Aorta (tissue), 5 donors: ENCODE measurements around the gene KIF16B. TPM values are rescaled to one million over a fixed set of nuclear protein-coding genes. Genes with fewer than 3 reads are reported as not detected.

ENCODE experiments used
- ATAC-seq: fragments of 200-7000 bp; cut with Tn5 transposase; one replicate; pipeline ENCODE4 v1.9.1; 2022; ENCODE audit warnings: moderate library complexity; ENCODE audit not compliant: low FRiP score
- DNase-seq, 2 donors: peaks; one replicate each; pipeline ENCODE4 v3.0.0-alpha.2; 2020
- H3K27ac ChIP-seq, 2 donors: one replicate each; pipeline ENCODE4 v1.5.1; 2013; ENCODE audit warnings: low read length in 2 of 2, mild to moderate bottlenecking in 2 of 2, moderate library complexity in 2 of 2, control low read depth in 1 of 2, inconsistent platforms in 1 of 2, low read depth in 1 of 2
- H3K27me3 ChIP-seq, 2 donors: one replicate each; pipeline ENCODE4 v1.6.1; 2013; ENCODE audit warnings: control low read depth in 1 of 2, low read length in 1 of 2, mild to moderate bottlenecking in 1 of 2, moderate library complexity in 1 of 2; ENCODE audit not compliant: insufficient read depth in 2 of 2, control insufficient read depth in 1 of 2
- H3K36me3 ChIP-seq, 2 donors: one replicate each; pipeline ENCODE4 v1.6.1; 2013; ENCODE audit warnings: control low read depth in 1 of 2, low read length in 1 of 2, mild to moderate bottlenecking in 1 of 2; ENCODE audit not compliant: insufficient read depth in 2 of 2, control insufficient read depth in 1 of 2
- H3K4me1 ChIP-seq, 2 donors: one replicate each; pipeline ENCODE4 v1.6.1; 2013; ENCODE audit warnings: low read length in 2 of 2, control low read depth in 1 of 2, mild to moderate bottlenecking in 1 of 2, moderate library complexity in 1 of 2; ENCODE audit not compliant: insufficient read depth in 2 of 2, control insufficient read depth in 1 of 2
- H3K4me3 ChIP-seq, 2 donors: one replicate each; pipeline ENCODE4 v1.5.1; 2013; ENCODE audit warnings: low read length in 2 of 2, control low read depth in 1 of 2, mild to moderate bottlenecking in 1 of 2
- H3K9me3 ChIP-seq: one replicate; pipeline ENCODE4 v1.6.1; 2013; ENCODE audit warnings: mild to moderate bottlenecking, low read length; ENCODE audit not compliant: control insufficient read depth
- WGBS, 2 donors: extraction: QIAGEN DNeasy Blood & Tissue Kit; methylation state at CpG; one replicate each; pipeline ENCODE4 v1.1.7; 2013; 5-methylcytosine and 5-hydroxymethylcytosine counted together
- intact Hi-C, 2 donors: fragments of 100-400 bp; cut with DNase I; formaldehyde crosslinking; loops; one replicate each; pipeline versions ENCODE4 v1.14.2 to v1.15.0; 2022
- polyA plus RNA-seq, 2 donors: library from polyadenylated mRNA; stranded (reverse); fragments of 200-250 nt; gene quantifications; one replicate each; pipeline ENCODE4 v1.2.3, GENCODE V29; 2013
- total RNA-seq, 2 donors: library from RNA; stranded (reverse); fragmentation: NEBNext Ultra II Directional; extraction: Animal tissue kit (Norgen Biotek cat#: 25700); gene quantifications; one replicate each; pipeline ENCODE4 v1.2.1, GENCODE V29; 2021
- donor health status: healthy with polysubstance abuse.
- donor health status: Bipolar disorder and iron deficiency.
- donor health status: DM: no; HTN: no; CAD: no.
- donor health status: DM: no; HTN: no; CAD: no.
- donor health status: DM: yes; HTN: yes; CAD: no.

KIF16B gene
- total and polyA plus RNA-seq, 4 donors, result 6.5 to 20.6 (median 13.8) TPM

DNA sequence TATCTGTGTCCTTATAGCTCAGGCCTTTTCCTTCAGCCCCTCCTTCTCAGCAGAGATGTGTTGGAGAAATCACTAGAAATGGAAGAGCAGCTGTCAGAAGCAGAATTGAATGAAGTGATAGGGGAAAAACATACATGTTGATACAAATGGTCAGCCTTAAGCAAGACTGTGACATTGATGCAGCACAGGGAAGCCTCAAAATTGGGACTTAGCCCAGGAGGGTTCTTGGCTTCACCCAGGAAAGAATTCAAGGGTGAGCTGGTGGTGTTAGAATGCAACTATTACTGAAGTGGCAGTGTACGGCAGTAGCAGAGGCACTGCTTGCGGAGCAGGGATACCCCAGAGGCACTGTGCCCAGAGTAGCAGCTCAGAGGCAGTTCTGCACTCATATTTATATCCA lies 8.0 kb upstream of the KIF16B start:
- Histone ChIP-seq H3K4me1 (no peaks in the 10 kb centered on the region), H3K4me3 (no peak overlapping the region), H3K36me3 (no peaks in the 10 kb centered on the region), H3K9me3 (no peaks in the 10 kb centered on the region), H3K27me3 (no peaks in the 10 kb centered on the region), H3K27ac (no peak overlapping the region)
- intact Hi-C loops, result no loop called here
- ATAC-seq (no peak), DNase-seq (no peak)
- 89 to 91% methylated on average over 2 of the region's 2 CpGs for WGBS, 2 donors

DNA sequence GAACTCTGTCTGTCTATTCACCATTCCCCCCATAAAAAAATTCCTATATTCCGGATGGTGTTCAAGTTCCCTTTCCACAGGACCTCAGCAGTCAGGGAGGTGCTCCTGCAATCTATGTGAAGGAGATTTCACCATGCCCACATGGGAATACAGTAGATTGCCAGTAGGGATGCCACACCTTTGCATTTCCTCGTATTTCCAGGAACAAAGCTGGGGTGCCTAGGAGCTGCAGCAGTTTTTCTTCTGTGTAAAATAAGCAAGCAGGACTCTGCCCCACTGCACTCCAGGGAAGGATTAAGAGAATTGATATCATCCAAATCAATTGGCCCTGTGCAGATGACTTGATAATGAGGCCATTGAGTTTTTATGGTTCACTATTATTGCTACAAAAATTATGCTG lies 7.4 kb upstream of the KIF16B start:
- no peak overlapping the region for H3K27ac ChIP-seq
- ATAC-seq, result no peak
- intact Hi-C loops, result no loop called here

DNA sequence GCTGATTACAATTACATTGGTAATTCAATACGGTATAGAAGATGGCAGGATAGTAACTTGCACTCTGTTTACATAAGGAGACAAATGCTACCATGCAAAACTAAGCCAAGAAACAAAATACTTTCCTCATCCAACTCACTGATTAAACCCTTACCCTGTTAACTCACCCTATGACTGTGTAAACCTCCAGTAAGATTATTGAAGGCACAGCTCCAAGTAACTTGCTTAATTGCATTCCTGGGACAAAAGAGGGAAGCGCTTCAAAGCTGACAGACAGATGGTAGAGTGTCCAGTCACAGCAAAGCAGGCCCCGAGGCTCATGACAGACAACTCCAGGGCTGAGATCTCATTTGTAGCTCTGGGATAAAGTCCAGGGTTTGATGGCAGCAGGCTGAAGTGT lies 6.9 kb upstream of the KIF16B start:
- DNase-seq, result no peak
- 47 to 52% methylated on average over 3 of the region's 3 CpGs for WGBS, 2 donors
- Histone ChIP-seq H3K36me3 (no peaks in the 10 kb centered on the region), H3K4me3 (no peak overlapping the region), H3K27ac (no peak overlapping the region), H3K9me3 (no peaks in the 10 kb centered on the region), H3K4me1 (no peaks in the 10 kb centered on the region), H3K27me3 (no peaks in the 10 kb centered on the region)
- no peak for ATAC-seq
- intact Hi-C loops, result no loop called here

More for the DNA sequence above, 7.4 kb upstream of the KIF16B start:
- no peak overlapping the region for H3K4me3 ChIP-seq
- H3K4me1 ChIP-seq, result no peaks in the 10 kb centered on the region
- no peaks in the 10 kb centered on the region for H3K36me3 ChIP-seq
- H3K27me3 ChIP-seq, result no peaks in the 10 kb centered on the region
- WGBS, 2 donors, result 69 to 72% methylated on average over 2 of the region's 2 CpGs
- no peak for DNase-seq
- no peaks in the 10 kb centered on the region for H3K9me3 ChIP-seq

DNA sequence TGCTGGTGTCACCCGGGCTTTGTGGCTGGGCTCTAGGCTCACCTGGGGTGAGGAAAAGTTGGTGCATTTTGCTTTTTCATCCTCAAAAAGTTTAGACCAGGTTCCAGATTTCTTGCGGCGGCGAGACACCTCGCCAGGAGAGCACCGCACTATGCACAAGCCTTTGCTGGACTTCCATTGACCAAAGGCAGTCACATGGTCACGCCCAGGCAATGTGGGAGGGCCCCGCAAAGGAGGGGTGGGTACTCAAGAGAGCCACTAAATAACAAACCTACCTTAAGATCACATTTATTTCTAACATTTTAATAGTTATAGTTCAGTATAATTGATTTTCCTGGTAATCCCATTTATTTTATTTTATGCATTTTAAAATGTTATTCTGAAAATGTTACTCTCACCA lies 3.0 kb upstream of the KIF16B start:
- H3K27me3 ChIP-seq, result no peaks in the 10 kb centered on the region
- WGBS, 2 donors, result 96 to 98% methylated on average over 8 of the region's 8 CpGs
- no peaks in the 10 kb centered on the region for H3K4me1 ChIP-seq
- H3K9me3 ChIP-seq, result no peaks in the 10 kb centered on the region
- no peaks in the 10 kb centered on the region for H3K36me3 ChIP-seq
- DNase-seq, result no peak
- H3K27ac ChIP-seq, result no peak overlapping the region
- H3K4me3 ChIP-seq, result no peak overlapping the region
- no peak for ATAC-seq
- intact Hi-C loops, result loop anchor here in 1 of 2 donors (10.0 kb wide), 1 partner anchor 149 kb away; no protein-coding TSS in a partner anchor

DNA sequence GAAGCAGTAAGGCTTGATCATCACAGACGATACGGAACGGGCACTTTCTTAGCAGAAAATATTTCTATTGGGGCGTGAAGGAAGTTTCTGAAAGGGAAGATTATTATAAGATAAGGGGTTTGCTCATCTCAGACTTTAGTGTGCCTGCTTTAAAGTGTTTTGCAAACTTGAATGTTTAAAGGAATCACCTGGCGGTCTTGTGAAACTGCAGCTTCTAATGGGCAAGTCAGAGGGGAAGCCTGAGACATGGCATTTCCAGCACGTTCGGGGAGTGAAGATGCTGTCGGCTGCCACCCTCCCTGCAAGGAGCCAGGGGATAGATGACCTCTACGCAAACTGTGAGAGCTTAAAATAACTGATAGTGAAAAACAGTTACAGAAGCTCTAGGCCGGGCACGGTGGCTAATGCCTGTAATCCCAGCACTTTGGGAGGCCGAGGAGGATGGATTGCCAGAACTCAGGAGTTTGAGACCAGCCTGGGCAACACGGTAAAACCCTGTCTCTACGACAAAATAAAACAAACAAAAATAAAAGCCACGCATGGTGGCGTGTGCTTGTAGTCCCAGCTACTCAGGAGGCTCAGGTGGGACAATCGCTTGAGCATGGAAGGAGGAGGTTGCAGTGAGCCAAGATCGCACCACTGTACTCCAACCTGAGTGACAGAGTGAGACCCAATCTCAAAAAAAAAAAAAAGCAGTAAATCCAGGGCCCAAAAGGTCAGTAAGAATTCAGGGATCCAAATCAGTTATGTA lies 2.3 kb upstream of the KIF16B start:
- 40 to 44% methylated on average over 18 of the region's 18 CpGs for WGBS, 2 donors
- Histone ChIP-seq H3K27me3 (no peaks in the 10 kb centered on the region), H3K4me3 (peak overlapping the region; percentile 36 to 41), H3K9me3 (no peaks in the 10 kb centered on the region), H3K4me1 (no peaks in the 10 kb centered on the region), H3K36me3 (no peaks in the 10 kb centered on the region), H3K27ac (no peak overlapping the region)
- no peak for DNase-seq
- intact Hi-C loops, result loop anchor here in 1 of 2 donors (10.0 kb wide), 1 partner anchor 149 kb away; no protein-coding TSS in a partner anchor
- ATAC-seq, result no peak

DNA sequence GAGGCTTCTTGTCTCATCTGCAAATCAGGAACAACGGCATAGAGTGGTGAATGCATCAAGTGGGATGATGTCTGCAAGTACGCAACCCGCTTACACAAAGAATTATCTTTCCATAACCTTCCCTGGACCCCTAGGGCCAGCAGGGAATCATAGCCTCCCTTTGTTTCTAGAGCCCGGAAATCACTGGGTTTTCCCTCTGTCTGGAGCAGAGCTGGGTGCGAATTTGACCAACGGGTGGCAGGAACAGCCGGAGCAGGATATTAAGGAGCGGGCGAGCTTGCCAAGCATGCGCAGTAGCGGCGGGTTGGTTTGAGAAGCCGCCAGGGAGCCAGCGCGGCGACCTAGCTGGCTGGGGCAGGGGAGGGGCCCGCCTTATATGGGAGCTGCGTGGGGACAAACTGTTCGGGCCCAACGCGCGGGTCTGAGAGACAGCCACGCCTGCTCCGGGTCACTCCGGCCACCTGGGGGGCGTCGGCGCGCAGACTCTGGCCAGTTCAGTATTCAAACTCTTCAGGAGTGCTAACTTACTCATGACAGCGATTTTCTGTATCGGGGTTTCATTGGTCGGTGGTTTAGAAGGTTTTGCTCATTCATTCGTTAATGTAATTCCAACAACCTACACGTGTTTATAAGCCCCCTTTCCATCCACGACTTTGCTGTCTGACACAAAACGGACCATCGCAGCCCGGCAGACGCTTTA lies 1.6 kb upstream of the KIF16B start:
- Histone ChIP-seq H3K27me3 (no peaks in the 10 kb centered on the region), H3K4me1 (no peaks in the 10 kb centered on the region), H3K36me3 (no peaks in the 10 kb centered on the region), H3K4me3 (peak overlapping the region; percentile 36 to 41), H3K27ac (no peak overlapping the region), H3K9me3 (no peaks in the 10 kb centered on the region)
- ATAC-seq (peak; percentile 93), DNase-seq (peak; percentile 93 to 97)
- intact Hi-C loops, result loop anchor here (5.0 to 10.0 kb wide), 2 partner anchors 150 to 157 kb away; partner anchors contain the start of gene SNRPB2 (in 1 of the 2)
- WGBS, 2 donors, result 7% methylated on average over 39 of the region's 39 CpGs

DNA sequence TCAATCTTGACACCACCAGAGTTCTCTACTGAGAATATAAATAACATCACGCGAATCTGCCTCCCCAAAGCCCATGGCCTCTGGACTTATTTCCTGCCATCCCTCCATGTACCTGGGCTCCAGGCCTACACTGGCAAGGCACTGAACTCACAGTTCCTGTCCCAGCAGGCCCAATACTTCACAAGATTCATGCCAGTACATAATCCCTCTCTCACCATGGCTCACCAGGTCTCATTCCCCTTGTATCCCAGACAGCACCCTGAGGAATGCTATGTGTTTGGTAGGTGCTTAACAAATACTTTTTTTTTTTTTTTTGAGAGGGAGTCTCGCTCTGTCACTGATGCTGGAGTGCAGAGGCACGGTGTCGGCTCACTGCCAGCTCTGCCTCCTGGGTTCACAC lies 1.9 kb downstream of the KIF16B start:
- Histone ChIP-seq H3K27ac (no peak overlapping the region), H3K36me3 (no peaks in the 10 kb centered on the region), H3K9me3 (no peaks in the 10 kb centered on the region), H3K4me1 (no peaks in the 10 kb centered on the region), H3K27me3 (no peaks in the 10 kb centered on the region), H3K4me3 (no peak overlapping the region)
- 94 to 98% methylated on average over 5 of the region's 5 CpGs for WGBS, 2 donors
- DNase-seq (no peak), ATAC-seq (no peak)
- intact Hi-C loops, result loop anchor here (5.0 to 10.0 kb wide), 2 partner anchors 153 to 161 kb away; partner anchors contain the start of gene SNRPB2 (in 1 of the 2)

DNA sequence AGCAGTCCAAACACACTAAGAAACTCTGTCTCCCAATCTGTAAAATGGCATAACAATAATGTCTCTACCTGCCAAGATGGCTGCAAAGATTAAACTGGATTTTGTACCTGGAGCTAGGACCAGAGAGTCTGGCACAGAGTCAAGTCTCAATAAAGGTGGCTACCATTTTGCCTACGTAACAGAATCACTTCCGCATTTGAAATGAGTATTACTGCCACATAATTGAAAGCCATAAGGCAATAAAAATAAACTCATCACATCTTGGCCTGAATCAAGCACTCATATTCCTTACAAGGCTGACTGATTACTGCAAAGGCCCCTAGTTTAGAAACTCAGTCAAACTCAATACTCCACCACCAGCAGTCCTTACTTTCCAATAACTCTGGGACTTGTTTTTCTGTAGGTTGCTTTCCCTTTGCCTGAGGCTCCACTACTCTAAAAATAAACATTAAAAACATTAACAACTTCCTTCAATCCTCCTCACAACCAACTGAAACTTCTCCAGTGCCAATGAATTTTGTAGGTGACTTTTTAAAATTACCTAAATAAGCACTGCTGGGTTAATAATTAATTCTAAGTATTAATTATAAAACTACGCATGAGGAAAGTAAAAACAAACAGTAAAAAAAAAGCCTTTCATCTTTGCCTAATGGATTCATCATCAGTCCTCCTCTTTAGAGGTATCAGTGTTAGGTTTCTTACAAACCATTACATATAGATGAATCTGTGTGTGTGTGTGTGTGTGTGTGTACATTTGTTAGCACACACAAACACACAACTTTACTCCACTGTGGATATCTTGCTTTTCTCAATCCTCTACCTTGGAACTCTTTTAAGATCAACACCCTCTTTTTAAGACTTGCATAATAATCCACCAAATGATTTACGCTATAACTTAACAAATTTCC lies 3.7 kb downstream of the KIF16B start:
- 84 to 90% methylated on average over 4 of the region's 4 CpGs for WGBS, 2 donors
- intact Hi-C loops, result loop anchor here (5.0 to 10.0 kb wide), 2 partner anchors 155 to 163 kb away; partner anchors contain the start of gene SNRPB2 (in 1 of the 2)
- H3K36me3 ChIP-seq, result no peaks in the 10 kb centered on the region
- H3K27ac ChIP-seq, result no peak overlapping the region
- DNase-seq (no peak), ATAC-seq (no peak)
- H3K4me3 ChIP-seq, result no peak overlapping the region
- no peaks in the 10 kb centered on the region for H3K27me3 ChIP-seq
- no peaks in the 10 kb centered on the region for H3K4me1 ChIP-seq
- H3K9me3 ChIP-seq, result no peaks in the 10 kb centered on the region
